SKM-1 treated with dmso at 0.1 percent for 144 hours (cell line): ENCODE measurements around the gene C15orf61.

Source experiments
- DNase-seq: peaks from one replicate; lab custom pipeline; 2025; ENCODE audit not compliant: unreplicated experiment; lab: John Stamatoyannopoulos, UW

C15orf61 gene

DNA sequence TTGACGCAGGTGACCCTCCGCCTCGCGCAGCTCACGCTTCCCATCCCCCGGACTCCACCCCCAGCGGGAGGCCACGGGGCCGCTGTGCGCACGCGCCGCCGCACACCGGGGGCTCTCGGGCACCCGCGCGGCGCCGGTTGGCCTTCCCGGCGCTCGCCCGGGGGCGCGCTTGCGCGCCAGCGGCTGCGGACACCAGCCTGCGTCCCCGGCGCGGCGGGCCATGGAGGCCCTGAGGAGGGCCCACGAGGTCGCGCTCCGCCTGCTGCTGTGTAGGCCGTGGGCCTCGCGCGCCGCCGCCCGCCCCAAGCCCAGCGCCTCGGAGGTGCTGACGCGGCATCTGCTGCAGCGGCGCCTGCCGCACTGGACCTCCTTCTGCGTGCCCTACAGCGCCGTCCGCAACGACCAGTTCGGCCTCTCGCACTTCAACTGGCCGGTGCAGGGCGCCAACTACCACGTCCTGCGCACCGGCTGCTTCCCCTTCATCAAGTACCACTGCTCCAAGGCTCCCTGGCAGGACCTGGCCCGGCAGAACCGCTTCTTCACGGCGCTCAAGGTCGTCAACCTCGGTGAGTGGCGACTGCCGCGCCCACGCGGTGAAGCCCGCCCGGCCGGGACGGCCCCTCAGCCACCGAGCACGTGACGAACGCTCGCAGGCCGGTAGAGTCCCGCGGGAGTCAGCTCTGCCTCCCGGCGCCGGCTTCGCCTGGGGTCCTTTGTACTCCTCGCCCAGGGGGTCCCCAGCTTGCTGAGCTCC lies at the start of gene C15orf61:
C15orf61 (plus strand) TSS at position 103 of the 754 bp plus-strand sequence; CDS start at position 221, 118 bp downstream.
- peak; percentile 73 for DNase-seq

DNA sequence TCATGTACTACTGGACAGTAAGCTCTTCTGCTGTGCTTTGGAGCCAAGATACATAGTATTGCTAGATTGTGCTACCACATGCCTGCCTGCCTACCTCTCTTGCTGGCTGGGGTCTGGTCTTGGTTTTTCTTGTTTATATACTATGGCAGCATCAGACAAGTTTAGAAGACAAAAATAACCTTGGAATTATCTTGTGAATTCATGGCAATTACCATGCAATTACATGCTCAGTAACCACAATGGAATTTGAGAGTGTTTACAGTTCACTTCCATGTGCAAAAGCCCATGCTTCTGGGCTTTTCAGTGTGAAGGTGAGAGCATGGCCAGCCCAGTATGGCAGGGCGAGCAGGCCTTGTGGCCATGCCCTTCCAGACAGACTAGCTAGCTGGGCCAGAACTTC lies 48.0 kb upstream of the C15orf61 start:
- DNase-seq, result no peak

DNA sequence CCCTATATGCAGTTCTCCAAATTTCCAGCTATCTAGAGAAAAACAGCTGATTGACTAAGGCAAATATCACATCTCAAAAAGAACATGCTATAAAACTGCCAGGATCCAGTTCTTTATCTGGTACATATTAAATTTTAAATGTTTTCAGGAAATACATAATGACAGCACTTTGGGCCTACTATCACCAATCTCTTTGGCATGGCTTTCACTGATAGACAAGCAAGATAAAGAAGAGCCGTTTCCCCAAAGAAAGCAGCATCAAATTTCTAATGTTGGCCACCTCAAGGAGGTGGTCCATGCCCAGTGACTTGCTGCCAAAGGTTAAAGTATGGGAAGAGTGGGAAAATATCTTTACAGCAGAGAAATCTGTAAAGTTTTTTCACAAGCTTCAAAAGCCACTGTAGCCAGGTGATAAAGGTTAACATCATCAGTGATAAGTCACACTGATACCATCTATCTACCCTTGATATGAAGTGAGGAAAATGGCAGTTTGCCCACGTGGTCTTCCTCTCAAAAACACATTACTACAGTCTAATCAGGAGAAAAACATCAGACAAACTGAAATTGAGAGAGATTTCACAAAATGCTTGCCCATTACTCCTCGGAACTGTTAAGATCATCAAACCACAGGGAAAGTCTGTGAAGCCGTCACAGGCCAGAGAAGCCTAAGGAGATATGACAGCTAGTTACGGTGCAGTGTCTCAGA lies 46.4 kb upstream of the C15orf61 start:
- no peak for DNase-seq

DNA sequence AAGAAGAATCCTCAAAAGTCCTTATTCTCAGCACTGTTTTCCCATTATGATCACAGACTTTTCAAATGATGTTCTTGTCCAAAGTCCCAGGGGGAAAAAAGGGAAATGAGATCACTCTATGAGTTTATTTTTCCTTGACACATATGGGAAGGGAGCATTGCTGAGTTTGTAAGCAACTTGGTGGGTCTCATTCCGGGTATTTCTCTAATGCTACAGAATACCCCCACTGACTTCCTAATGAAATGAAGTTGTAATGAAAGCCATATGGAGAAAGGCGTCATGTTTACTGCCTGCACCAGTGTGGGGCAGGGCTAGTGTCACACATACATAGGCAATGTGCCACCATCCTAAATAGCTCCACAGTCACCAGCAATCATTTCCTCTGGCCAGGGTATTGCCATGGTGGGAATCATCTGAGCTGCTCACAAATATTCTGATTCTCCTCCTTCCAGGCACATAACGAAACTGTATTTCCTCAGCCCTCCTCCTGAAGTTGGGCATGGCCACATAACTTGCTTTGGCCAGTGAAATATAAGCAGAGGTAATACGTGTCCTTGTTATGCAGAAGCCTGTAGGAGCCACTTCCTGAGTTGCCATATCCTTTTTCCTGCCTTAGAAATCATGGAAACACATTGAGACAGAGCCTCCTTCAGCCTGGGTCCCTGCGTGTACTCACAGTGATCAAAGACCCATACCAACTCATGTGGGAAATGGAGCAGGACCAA lies 41.0 kb upstream of the C15orf61 start:
- no peak for DNase-seq

DNA sequence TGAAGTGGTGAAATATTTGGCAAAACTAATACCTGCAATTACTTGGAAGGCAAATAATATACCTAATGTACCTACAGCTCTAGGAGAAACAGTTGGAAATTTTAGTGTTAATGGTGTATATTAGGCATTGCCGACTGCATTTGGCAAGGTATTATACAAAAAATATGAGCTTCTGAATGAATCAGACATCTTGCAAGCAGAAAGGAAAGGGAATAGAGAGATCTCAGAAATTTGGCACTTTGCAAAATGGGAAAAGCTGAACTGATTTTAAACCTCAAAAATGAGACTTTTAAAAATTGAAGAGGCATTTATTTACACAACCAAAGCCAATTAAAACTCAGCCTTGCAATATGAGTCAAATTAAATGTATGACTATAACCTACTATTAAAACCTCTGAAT lies 40.2 kb upstream of the C15orf61 start:
- no peak for DNase-seq

DNA sequence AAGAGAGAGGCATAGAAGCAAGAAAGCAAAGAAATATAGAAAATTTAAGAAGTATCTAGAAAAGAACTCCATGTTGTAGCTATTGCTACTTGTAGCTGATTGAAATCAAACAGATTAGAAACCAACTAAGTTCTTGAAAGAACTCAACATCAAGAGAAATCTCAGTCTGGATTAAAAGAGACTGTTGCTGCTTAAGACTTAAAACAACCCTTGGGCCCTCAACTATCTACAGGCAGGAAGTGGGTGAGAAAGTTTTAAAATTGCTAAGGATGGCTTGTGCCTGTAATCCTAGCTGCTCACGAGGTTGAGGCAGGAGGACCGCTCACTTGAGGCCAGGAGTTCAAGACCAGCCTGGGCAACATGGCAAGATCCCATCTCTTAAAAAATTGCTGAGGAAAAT lies 39.3 kb upstream of the C15orf61 start:
- DNase-seq, result no peak

DNA sequence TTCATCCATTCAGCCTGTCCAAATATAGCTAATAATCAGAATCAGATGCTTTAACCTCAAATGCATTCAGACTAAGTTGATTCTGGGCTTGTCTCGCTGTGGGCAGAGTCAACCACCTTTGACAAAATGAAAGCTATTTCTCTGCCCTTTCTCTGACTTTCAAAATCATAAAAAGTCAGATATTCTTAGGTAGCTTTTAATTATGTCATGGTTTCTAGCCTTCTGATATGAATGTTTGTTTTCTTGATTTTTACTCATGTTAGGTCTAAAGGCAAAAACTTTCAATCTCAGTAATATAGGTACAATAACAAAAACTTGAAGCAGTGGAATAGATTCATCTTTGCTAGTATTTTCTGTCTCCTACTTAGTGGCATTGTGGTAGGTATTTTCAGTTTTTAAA lies 25.3 kb upstream of the C15orf61 start:
- no peak for DNase-seq

DNA sequence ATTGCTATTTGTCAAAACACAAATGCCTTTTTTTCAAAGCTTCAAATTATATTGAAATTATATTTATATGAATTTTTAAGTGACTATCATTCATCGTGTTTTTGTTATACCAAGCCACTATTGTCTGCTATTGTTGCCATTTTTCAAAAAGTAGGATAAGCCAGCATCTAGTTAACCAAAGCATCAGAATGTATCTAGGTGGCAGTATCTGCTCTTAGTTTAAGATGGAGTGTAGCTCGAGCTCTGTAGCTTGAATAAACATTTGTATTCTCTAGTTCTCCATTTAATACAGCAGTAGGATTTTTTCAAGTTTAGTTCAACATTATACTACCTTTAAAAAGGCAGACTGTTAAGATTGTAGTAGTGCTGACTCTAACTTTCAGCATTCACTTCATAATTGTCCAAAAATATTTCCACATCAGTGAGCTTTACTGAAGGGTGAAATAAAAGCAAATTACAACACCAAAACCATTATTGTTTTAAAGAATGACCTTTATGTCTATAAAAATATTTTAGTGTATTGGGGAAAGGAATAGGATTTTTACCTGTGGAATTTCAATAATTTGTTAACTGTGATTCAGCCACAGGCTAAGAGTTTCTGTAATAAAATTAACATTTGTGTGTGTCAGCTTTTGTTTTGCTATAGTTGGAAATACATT lies 19.6 kb upstream of the C15orf61 start:
- DNase-seq, result no peak

DNA sequence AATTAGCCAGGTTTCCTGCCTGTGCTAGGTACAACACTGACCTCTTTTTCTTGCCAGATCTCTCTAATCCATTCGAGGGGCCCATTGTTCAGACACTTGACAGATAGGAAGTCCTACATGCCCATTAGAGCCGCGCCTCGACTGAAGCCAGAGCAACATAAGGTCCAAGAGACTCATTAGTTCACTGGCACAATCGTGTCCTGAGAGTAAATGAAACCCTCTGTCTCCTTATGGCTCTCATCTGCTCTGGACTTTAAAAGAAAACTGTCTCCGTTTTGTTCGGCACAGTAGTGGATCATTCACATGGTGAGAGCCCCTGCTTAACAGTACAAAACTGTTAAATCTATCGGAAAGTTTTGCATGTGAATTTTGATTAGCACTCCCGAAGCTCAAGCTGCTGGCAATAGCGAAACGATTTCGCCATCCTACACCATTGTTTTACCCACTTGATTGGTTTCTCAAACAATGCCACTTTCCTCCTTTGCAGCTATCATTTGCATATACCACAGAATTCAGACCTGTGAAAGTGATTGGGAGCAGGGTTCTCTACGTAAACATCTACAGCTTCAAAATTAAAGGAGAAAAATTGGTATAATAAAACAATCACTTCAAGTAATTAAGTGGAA lies 19.0 kb upstream of the C15orf61 start:
- no peak for DNase-seq

DNA sequence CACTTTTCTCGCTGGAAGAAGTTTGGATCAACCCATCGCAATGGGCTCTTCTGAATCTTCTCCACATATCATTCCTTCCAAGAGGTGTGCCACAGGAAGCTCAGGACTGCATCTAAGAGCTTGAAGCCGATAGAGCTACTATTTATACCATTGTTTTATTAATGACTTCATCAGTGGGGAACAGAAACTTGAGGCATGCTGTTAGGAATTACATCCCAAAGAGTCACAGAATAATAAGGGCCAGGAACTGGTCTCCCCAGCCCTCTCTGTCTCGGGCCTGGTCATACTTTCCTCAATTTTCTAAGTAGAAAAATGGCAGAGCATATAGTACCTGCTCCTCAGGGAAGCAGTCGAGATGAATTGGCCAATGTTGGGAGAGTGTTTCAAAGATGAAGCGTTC lies 16.9 kb upstream of the C15orf61 start:
- DNase-seq, result no peak

DNA sequence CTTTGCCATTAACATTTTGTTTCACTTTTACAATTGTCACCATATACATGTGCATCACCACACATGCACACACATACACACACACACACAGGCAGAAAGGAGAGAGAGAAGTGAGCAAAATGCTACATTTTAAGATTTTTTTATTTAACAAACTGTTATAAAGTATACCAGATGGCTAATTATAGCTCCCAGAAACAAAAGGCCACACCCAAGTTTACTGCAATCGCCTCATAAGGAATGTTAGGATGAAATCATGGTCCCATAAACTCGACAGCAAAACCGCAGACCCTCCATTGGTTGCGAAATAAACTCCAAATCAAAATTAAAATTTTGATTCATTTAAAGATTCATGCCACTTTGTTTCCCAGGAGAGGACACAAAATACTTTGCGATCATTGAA lies 16.1 kb upstream of the C15orf61 start:
- DNase-seq, result no peak

DNA sequence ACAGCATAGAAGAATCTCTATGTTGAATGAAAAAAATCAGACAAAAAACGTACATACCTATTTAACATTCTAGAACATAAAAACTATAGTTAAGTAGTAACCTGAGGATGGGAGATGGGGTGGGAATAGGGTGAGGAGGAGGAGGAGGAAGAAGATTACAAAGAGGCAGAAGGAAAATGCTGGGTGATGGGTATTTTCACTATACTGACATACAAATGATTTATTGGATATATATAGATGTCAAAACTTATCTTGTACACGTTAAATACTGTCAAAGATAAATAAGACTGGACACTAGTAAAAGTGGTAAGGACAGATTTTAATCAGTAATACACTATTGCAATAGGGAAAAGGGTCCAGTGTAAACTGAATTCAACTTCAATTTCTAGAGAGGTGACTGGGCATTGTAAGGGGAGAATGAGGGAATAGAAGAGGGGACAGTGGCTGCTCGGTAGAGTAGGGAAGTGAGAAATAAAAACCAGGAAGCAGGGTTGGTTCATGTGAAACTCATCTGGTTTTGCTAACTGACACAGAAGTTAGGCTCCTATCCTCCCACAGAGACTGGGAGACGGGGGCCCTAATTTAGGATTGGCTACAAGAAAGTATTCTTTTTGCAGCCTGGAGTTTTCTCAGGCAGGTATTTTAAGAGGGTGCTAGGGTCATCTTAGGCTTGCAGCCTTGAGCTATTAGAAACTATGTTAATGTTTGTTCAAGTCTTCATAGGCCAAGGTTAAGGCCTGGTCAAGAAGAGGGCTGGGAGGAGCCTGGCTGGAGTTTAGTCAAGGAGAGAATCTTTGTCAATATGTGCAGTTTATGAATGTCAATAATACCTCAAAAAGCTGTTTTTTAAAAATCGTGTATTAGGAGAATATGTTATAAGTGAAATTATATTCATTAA lies 15.0 kb upstream of the C15orf61 start:
- DNase-seq, result peak; percentile 35

DNA sequence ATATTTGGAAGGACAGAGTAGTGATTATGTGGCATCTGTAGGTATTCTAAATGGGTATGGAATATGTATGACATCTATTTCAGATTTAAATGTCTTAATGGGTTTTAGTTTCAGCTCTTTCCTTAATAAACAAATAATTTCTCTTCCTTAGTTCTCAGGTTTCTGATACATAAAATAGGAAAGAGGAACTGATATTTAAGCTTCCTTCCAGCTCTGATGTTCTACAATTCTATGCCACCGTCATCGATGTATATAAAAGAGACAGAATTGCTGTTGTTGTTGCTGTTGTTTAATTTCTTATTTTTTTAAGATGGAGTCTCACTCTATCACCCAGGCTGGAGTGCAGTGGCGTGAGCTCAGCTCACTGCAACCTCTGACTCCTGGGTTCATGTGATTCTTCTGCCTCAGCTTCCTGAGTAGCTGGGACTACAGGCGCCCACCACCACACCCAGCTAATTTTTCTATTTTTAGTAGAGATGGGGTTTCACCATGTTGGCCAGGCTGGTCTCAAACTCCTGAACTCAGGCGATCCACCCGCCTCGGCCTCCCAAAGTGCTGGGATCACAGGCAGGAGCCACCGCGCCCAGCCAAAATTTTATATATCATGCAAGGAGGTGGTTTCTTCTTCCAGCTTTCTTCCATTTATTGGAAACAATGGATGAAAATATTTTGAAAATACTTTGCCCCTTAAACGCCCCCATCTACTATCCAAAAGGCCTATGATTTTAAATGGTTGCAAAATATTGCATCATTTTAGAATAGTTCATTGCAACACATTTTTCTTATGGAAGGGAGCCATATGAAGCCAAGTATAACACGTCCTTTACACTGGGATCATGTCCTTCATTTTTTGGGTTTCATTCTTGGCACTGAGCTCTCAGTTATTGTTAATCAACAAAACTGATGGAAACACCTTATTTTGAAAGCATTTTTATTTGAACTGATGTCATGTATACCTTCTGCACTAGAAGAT lies 13.9 kb upstream of the C15orf61 start:
- DNase-seq, result peak; percentile 13

DNA sequence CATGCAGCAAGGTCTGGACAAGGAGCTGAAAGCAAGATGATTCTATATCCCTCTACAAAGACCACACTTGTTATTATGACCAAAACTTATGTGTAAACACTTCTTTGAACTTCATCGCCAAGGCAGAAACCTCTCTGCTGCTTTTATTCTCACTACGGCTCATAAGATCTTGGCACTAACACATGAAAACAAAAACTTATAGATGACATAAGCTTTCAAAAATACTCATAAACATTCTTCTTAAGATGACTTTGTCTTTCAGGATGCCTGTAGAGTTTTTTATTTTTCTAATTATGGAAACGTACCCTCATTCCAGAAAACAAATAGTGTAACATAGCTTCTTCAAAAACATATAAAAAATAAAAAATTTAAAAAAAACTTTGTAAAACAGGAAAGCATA lies 12.5 kb upstream of the C15orf61 start:
- DNase-seq, result no peak

DNA sequence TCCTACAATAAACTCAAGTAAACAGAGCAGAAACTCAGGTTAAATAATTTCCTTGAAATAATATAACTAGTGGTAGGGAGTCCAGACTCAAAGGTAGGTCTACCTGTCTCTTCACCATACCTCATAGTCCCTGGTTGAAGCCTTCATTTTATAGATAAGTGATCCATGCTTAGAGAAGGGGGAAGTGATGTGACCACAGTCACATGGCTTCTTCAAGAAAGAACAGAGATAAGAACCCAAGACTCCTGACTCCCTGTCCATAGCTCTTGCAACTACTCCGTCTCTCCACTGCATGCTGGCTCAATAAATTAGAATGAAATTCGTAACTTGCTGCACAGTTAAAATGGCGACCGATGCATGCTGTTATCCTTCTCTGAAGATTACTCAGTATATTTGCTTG lies 11.0 kb upstream of the C15orf61 start:
- DNase-seq, result peak; percentile 7

DNA sequence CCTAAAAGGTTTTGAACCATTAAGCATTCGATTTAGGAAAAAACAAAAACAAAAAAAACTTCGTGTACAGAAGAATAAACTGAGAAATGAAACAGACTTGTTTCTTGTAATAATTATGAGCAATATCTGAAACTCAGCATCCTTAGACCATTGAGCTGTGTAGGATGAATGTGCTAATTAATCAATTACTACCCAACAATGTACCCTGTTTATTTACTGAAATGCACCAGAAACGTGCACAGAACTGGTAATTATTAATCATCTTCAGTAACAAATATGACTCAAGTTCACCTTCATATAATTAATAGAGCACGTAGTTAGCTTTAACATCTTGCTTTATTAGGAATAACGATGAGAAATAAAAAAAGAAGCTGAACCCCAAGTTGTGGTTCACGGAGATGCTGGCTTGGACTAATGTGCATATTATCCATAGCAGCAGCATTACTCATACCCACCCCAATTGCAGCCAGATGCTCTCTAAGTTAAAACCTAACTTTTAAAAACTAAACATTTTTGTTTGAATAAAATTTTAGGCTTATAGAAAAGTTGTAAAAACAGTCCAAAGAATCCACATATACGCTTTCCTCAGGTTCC lies 10.2 kb upstream of the C15orf61 start:
- no peak for DNase-seq

DNA sequence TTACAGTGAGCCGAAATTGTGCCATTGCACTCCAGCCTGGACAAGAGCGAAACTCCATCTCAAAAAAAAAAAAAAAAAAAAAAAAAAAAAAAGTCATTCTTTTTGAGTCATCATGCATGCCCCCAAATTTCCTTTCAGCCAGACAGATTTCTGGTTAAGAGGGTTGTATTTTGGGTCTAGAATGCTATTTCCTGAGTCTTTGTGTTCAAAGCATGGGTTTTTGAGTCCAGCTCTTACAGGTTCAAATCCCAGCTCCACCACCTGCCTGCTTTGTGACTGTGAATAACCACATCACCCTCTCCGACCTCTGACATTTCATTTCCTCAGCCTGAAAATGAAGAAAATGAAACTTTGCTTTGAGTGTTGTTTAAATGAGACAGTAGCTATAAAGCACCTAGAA lies 9.3 kb upstream of the C15orf61 start:
- no peak for DNase-seq

DNA sequence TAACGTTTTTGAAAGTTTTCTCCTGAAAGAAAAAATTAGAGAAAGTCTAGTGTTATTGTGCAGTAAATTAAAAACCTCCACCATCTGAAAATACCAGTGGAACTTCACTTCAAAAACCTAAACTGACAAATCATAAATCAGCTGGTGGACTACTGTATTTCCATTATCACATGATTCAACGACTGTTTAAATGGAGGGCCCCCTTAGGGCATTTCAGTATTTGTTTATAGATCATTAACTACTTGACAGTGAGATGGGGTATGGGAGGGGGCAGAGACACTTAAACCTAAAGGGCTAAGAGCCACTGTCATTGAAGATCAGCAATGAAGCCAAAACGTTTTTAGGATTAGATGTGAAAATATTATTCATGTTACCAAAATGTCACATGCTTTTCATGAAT lies 8.8 kb upstream of the C15orf61 start:
- DNase-seq, result no peak
